ENCODE measurements around the gene RUNX1.

Gene RUNX1

DNA sequence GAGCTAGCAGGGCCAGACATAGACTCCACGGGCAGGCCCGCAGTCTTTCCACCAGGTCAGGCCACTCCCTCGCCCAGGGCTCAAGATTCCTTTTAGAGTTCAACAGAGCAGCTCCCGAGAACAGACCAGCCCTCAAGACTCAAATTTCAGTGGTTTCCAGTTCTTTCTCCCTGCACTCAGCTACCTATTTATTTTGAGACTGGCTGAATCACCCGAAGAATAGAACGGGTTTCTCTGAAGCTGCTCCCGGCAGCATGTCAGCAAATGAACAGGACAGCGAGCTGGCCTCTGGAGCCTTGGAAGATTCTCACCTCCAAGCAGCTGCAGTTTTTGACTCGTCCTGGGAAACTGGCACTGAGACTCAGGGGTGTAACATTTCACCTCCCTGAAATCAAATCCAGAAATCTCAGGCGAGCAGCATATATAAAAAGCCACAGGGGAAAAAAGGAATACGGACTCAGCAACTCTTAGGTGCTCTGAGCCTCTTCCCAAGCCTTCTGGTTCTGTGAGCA, 202.4 kb downstream of the RUNX1 start:
- DNase-seq (ENCODE audit: low spot score) = no peak

- no peak for DNase-seq (ENCODE audit: low spot score)
Observed at GRCh38 chr21:34845521-34846451, 203.3 kb downstream of the RUNX1 start.

DNA sequence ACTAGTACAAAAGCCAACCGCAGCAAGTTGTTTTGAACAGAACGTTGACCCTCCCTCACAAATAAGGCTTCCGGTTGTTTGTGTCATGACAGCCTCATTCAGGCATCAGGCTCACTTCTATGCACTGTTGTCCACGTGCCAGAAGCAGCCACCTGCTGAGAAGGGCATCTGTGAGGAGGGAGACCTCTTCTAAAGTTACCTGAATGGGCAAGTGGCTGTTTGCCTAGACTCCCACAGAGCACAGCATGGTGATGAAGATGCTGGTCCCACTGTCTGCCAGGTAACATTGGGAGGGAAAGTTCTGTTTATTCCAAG, 204.2 kb downstream of the RUNX1 start:
- DNase-seq (ENCODE audit: low spot score) = peak; percentile 23

DNA sequence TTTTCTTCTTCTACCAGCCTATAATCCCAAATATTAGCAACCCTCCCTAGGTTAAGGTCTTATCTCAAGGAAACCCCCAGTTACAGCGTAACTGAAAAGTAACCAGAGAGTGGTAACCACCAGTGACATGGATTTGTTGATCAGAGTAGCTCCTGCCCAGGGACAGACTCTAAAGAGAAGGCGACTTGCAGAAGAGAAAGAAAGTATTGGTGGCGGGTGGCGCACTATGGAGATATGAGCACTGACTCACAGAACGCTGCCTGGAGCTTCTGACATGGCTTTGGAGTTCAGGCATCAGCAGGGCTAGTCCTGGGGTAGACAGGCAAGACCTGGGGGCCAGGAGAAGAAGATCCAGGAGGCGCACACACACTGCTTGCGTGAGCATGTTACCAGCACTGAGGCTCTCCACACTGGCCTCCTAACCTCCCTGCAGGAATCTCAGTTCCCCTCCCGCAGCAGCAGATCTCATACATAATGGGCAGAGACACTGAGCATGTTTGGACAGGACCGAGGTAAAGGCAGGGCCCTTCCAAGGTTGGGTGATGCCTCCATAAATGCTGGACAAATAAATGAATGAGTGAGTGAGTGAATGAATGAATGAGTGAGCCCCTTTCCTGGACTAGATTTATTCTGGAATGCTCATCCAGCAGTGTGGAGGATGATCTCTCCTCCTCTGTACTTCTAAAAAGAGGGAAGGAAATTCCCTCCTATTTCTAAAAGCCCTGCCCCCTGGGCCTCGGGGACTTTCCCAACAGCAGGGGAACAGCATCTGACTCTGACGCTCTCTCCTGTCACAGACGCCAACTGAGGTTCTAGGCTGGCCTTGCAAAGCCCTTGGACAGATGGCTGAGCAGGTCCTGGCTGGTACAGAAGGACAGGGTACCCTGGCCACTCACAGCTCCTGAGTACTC, 204.8 kb downstream of the RUNX1 start:
- peak; percentile 54 for DNase-seq (ENCODE audit: low spot score)

GRCh38 chr21:34843562-34843961, 205.5 kb downstream of the RUNX1 start:
- DNase-seq (ENCODE audit: low spot score) = no peak

DNA sequence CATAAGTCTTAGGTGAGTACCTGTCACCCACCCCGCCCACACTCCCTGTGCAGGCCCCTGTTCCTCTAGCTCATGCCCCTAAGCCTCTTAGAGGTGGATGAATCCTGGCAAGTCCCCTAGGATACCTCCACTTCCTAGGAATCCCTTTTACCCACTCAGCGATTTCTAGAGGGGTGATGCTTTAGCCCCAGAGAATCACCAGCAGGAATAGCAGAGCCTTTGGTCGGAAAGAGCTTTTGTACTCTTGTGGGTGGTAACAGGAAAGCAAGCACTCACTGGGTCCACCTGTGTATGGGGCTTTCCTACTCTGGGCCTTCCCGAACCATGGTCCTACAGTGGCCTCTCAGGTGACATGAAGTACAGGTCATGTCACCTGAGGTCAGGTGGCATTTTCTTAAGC, 207.9 kb downstream of the RUNX1 start:
- DNase-seq (ENCODE audit: low spot score) = no peak

DNA sequence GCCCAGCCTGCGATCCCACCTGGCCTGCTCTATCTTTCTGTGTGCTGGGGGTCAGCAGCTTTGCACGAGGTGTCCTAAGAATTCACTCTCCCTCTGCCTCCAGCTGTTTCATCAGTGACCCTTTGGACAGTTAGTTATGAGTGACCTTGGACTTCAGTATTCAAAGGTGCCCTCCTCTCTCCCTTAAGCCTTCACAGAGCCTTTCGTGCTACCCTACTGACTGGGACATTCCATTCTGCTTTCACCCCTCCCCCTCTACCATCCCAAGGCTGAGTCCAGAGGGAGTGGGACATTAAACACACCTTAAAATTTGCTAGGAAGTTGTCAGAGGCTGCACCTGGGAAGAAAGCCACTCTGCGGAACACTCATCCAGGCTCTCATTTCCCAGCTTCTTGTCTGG, 208.4 kb downstream of the RUNX1 start:
- DNase-seq (ENCODE audit: low spot score) = no peak

- DNase-seq (ENCODE audit: low spot score) = no peak
Observed at GRCh38 chr21:34838956-34839820, 209.9 kb downstream of the RUNX1 start.

DNA sequence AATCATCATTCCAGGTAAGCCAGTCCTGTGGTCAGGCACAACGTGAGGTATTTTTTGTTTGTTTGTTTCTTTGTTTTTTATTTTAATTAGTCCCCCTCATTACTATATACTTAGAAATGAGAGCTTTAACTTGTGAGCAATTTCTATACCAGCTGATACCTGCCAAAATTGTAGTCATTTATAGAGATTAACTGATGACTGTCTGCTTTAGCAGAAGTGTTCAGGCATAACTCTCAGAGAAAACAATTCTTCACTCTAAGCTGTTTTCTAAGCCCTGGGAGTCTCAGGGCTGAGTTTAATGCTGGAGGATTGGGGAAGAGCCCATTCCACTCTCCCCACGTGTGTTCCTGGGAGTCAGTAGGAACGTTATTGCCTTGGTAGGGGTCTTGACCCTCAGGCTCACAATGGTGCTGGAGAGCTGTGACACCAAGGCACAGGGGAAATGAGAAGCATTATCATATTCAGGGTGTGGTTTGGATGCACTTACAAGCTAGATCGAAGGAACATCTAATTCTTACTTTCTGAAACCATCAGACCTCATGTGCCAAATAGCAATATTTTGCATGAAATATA, 212.1 kb downstream of the RUNX1 start:
- DNase-seq (ENCODE audit: low spot score) = no peak

DNA sequence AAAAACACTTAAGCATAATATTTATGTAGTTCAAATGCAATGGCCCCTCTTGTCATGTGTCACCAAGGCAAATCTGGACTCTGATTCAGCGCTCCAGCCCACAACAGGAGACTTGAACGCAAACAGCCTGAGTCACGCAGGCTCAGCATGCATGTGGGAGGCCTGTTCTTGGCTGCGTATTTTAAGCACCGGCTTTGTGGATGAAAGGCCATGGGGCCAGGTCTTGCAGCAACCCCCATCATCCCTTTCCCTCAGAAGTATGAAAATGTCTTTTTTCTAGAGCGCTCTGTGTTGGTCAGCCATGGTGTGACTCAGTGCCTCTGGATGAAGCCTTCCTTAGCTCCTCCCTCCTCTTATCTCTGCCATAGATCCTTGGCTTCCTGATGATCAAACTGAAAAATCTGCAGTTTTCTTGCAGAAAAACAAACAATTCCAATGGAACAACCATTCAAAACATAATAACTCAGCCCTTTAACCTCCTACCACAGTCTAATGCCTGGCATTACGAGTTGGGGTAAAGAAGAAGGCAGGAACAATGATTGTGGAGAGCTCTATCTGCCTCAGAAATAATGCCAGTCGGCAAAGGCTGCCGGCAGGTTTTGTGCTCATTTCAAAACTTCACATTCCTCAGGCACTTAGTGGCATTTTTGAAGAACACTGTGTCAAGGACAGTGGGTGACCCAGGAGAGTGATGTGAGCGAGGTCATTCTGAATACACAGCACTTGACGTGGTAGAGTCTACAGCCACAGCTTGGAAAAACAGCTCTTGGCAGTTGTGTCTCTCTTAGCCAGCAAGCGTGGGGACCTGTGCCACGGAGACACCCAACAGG, 212.8 kb downstream of the RUNX1 start:
- DNase-seq (ENCODE audit: low spot score) = no peak

GRCh38 chr21:34835526-34835925, 213.6 kb downstream of the RUNX1 start:
- DNase-seq (ENCODE audit: low spot score) = no peak

GRCh38 chr21:34834852-34835501, 214.1 kb downstream of the RUNX1 start:
- no peak for DNase-seq (ENCODE audit: low spot score)

DNA sequence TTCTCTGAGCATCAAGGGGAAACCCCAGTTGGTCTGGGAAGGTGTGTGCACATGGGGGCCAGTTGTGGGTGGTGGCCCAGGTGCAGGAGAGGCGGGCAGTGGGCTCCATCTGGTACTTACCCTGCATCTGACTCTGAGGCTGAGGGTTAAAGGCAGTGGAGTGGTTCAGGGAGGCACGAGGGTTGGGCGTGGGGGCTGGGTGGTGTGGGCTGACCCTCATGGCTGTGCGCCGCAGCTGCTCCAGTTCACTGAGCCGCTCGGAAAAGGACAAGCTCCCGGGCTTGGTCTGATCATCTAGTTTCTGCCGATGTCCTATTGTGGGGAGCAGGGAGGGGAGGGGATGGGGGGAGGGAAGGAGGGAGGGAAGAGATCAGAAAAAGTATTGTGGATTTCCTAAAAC, 214.8 kb downstream of the RUNX1 start:
- DNase-seq (ENCODE audit: low spot score) = no peak

- no peak for DNase-seq (ENCODE audit: low spot score)
Observed at GRCh38 chr21:34833465-34833864, 215.6 kb downstream of the RUNX1 start.

DNA sequence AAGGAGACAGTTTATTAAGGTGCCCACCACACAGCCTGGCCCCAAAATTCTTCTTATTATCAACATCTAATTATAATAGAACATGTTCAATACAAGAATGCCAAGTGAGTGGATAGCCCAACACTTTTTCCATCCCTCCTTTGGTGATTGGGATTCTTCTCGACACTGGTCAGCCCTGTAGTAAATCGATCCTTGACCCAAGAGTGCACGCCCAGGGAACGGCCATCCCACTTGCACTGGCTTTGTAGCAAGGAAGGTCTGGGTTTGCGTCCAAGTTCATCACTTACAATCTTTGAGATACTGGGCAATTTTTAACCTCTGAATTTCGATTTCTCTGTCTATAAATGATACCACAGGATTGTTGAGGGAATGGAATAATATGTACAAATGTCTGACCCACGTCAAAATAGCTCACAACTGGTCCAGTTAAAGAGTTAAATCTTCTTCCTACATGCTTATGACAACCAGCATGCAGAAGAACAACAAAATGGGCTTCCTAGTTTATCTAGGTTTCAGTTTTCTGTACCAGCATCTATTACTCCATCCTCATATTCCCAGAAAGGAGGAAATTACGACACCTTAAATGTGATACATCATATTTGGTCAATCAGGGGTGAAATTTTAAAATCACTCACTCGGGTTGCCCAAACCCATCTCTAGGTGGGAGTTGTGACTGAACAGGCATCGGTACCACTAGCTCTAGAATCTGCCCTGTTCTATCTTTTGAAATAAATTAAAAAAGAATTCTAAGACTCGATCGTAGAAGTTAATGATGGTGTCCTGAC, 218.5 kb downstream of the RUNX1 start:
- DNase-seq (ENCODE audit: low spot score) = no peak

GRCh38 chr21:34827445-34828235, 221.5 kb downstream of the RUNX1 start:
- DNase-seq (ENCODE audit: low spot score) = no peak

GRCh38 chr21:34826836-34827235, 222.3 kb downstream of the RUNX1 start:
- no peak for DNase-seq (ENCODE audit: low spot score)

GRCh38 chr21:34825948-34826548, 223.1 kb downstream of the RUNX1 start:
- DNase-seq (ENCODE audit: low spot score) = no peak

All from cerebellar cortex (tissue), 1 donor.